ENCODE data around the gene TNNT2.

- TF ChIP-seq BACH2 (CRISPR knock-in tag; IDR thresholded peaks at IDR 0.05; ENCODE audit: borderline replicate concordance) (no peak), TSHZ2 (CRISPR knock-in tag; IDR thresholded peaks at IDR 0.05) (no peak), ZNF70 (CRISPR knock-in tag; IDR thresholded peaks at IDR 0.05) (no peak), TCF4 (CRISPR knock-in tag; IDR thresholded peaks at IDR 0.05; ENCODE audit: borderline replicate concordance) (no peak), ZFP30 (CRISPR knock-in tag; IDR thresholded peaks at IDR 0.05) (no peak), ESRRG (CRISPR knock-in tag; IDR thresholded peaks at IDR 0.05) (no peak), ZFP3 (CRISPR knock-in tag; IDR thresholded peaks at IDR 0.05) (no peak), SNAI2 (CRISPR knock-in tag; IDR thresholded peaks at IDR 0.05) (no peak), ZNF565 (CRISPR knock-in tag; conservative IDR thresholded peaks at IDR 0.05; ENCODE audit: low read depth) (no peak), CSDC2 (CRISPR knock-in tag; IDR thresholded peaks at IDR 0.05) (no peak), RARB (CRISPR knock-in tag; IDR thresholded peaks at IDR 0.05) (no peak)
- TF ChIP-seq, protein P1, sequence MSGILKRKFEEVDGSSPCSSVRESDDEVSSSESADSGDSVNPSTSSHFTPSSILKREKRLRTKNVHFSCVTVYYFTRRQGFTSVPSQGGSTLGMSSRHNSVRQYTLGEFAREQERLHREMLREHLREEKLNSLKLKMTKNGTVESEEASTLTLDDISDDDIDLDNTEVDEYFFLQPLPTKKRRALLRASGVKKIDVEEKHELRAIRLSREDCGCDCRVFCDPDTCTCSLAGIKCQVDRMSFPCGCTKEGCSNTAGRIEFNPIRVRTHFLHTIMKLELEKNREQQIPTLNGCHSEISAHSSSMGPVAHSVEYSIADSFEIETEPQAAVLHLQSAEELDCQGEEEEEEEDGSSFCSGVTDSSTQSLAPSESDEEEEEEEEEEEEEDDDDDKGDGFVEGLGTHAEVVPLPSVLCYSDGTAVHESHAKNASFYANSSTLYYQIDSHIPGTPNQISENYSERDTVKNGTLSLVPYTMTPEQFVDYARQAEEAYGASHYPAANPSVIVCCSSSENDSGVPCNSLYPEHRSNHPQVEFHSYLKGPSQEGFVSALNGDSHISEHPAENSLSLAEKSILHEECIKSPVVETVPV (CRISPR knock-in tag; IDR thresholded peaks at IDR 0.05), result no peak
- TF ChIP-seq, protein P2, sequence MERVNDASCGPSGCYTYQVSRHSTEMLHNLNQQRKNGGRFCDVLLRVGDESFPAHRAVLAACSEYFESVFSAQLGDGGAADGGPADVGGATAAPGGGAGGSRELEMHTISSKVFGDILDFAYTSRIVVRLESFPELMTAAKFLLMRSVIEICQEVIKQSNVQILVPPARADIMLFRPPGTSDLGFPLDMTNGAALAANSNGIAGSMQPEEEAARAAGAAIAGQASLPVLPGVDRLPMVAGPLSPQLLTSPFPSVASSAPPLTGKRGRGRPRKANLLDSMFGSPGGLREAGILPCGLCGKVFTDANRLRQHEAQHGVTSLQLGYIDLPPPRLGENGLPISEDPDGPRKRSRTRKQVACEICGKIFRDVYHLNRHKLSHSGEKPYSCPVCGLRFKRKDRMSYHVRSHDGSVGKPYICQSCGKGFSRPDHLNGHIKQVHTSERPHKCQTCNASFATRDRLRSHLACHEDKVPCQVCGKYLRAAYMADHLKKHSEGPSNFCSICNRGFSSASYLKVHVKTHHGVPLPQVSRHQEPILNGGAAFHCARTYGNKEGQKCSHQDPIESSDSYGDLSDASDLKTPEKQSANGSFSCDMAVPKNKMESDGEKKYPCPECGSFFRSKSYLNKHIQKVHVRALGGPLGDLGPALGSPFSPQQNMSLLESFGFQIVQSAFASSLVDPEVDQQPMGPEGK (CRISPR knock-in tag; IDR thresholded peaks at IDR 0.05; ENCODE audit: borderline replicate concordance), result no peak
- TF ChIP-seq, protein P3, sequence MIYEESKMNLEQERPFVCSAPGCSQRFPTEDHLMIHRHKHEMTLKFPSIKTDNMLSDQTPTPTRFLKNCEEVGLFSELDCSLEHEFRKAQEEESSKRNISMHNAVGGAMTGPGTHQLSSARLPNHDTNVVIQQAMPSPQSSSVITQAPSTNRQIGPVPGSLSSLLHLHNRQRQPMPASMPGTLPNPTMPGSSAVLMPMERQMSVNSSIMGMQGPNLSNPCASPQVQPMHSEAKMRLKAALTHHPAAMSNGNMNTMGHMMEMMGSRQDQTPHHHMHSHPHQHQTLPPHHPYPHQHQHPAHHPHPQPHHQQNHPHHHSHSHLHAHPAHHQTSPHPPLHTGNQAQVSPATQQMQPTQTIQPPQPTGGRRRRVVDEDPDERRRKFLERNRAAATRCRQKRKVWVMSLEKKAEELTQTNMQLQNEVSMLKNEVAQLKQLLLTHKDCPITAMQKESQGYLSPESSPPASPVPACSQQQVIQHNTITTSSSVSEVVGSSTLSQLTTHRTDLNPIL (CRISPR knock-in tag; IDR thresholded peaks at IDR 0.05; ENCODE audit: low read depth), result no peak
Measured at GRCh38 chr1:201359031-201359872, 18.2 kb downstream of the TNNT2 start.
